Peyer's patch (tissue), 4 donors: ENCODE data around the gene RAP1B. TPM values are rescaled to one million over a fixed set of nuclear protein-coding genes. Genes with fewer than 3 reads are reported as not detected.
"Not testable (repeated sequence)": the region's sequence is repeated elsewhere in the genome, so short reads cannot be mapped to it uniquely, and the experiment has no call there.

Source experiments
- DNase-seq, 3 donors: peaks; one replicate each; pipeline ENCODE4 v3.0.0-alpha.2; 2017 to 2019
- H3K27ac ChIP-seq, 4 donors: fragments of 200-600 bp; sonication (generic); one replicate each; pipeline ENCODE4 v1.5.1; 2016 to 2019
- H3K27me3 ChIP-seq, 2 donors: fragments of 200-600 bp; sonication (generic); one replicate each; pipeline ENCODE4 v1.5.1; 2019
- H3K36me3 ChIP-seq, 3 donors: fragments of 200-600 bp; sonication (generic); one replicate each; pipeline ENCODE4 v1.5.1; 2016 to 2019
- H3K4me1 ChIP-seq, 4 donors: fragments of 200-600 bp; sonication (generic); one replicate each; pipeline ENCODE4 v1.5.1; 2016 to 2019
- H3K4me3 ChIP-seq, 4 donors: fragments of 200-600 bp; sonication (generic); 1 replicate in 3 of 4; 2 replicates in 1 of 4; pipeline ENCODE4 v1.5.1; 2016 to 2019; ENCODE audit warnings: mild to moderate bottlenecking in 1 of 4
- H3K9me3 ChIP-seq, 4 donors: fragments of 200-600 bp; sonication (generic); one replicate each; pipeline ENCODE4 v1.5.1; 2016 to 2019; ENCODE audit warnings: mild to moderate bottlenecking in 1 of 4
- POLR2A ChIP-seq, 2 donors: fragments of 450-650 bp; IDR thresholded peaks; one replicate each; pipeline ENCODE4 v1.5.1; 2017; ENCODE audit warnings: antibody characterized with exemption in 2 of 2, mild to moderate bottlenecking in 2 of 2, moderate library complexity in 2 of 2
- total RNA-seq, 4 donors: library from RNA; depleted of rRNA; stranded (reverse); fragments of >200 nt; gene quantifications; one replicate each; pipeline ENCODE4 v1.1.0, GENCODE V29; 2016
- TF ChIP-seq, protein P1 (sequence below), 6 experiments: fragments of 450-650 bp in 4 of 6; fragments of 200-600 bp in 2 of 6; sonication (generic) in 1 of 6; IDR thresholded peaks; one replicate each; pipeline ENCODE4 v1.5.1; 2017 to 2019; ENCODE audit warnings: antibody characterized with exemption in 6 of 6, mild to moderate bottlenecking in 3 of 6, moderate library complexity in 1 of 6

RAP1B gene
- total RNA-seq, 4 donors from 2014 or later = 123 to 210 (median 140) TPM

DNA sequence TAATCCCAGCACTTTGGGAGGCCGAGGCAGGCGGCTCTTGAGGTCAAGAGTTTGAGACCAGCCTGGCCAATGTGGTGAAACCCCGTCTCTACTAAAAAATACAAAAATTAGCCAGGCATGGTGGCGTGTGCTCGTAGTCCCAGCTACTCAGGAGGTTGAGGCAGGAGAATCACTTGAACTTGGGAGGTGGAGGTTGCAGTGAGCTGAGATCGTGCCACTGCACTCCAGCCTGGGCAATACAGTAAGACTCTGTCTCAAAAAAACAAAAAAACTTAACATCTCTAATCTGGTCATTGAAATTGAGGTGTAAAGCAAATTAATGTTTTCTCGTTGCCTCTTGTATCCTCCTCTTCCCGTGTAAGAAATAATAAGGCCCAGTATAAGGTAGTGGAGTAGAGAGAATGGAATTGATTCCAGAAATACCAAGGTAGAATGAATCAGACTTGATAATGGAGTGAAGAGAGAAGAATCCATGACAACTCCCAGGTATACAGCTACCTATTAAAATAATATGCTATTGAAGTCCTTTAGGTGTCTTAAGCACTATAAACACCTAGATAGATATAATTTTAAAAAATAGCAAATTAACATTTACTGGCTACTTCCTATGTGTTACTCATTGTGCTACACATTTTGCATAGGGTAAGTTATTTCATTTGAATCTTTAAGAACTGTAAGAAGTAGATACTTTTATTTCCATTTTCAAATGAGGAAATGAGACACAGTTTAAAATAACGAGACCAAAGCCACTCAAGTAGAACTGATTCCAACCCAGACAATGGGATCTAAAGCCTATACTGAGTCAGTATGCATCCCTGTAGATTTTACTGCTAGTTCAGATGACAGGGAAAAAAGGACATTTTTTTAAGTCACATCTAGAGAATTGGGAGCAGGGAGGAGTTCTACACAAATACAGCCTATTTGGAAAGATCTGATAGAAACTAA is 23.2 kb downstream of the RAP1B start:
- DNase-seq = no peak
- no peaks in the 10 kb centered on the region for H3K36me3 ChIP-seq
- no peak overlapping the region for H3K27ac ChIP-seq
- peaks cover 0 to 27% (median 6%) of the 10 kb centered on the region in 4 donors for H3K4me1 ChIP-seq
- no peaks in the 10 kb centered on the region for H3K9me3 ChIP-seq
- no peaks in the 10 kb centered on the region for H3K27me3 ChIP-seq
- no peak for TF ChIP-seq POLR2A (IDR thresholded peaks at IDR 0.05)
- TF ChIP-seq, protein P1, sequence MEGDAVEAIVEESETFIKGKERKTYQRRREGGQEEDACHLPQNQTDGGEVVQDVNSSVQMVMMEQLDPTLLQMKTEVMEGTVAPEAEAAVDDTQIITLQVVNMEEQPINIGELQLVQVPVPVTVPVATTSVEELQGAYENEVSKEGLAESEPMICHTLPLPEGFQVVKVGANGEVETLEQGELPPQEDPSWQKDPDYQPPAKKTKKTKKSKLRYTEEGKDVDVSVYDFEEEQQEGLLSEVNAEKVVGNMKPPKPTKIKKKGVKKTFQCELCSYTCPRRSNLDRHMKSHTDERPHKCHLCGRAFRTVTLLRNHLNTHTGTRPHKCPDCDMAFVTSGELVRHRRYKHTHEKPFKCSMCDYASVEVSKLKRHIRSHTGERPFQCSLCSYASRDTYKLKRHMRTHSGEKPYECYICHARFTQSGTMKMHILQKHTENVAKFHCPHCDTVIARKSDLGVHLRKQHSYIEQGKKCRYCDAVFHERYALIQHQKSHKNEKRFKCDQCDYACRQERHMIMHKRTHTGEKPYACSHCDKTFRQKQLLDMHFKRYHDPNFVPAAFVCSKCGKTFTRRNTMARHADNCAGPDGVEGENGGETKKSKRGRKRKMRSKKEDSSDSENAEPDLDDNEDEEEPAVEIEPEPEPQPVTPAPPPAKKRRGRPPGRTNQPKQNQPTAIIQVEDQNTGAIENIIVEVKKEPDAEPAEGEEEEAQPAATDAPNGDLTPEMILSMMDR (IDR thresholded peaks at IDR 0.05) = no peak
- H3K4me3 ChIP-seq = no peak overlapping the region

DNA sequence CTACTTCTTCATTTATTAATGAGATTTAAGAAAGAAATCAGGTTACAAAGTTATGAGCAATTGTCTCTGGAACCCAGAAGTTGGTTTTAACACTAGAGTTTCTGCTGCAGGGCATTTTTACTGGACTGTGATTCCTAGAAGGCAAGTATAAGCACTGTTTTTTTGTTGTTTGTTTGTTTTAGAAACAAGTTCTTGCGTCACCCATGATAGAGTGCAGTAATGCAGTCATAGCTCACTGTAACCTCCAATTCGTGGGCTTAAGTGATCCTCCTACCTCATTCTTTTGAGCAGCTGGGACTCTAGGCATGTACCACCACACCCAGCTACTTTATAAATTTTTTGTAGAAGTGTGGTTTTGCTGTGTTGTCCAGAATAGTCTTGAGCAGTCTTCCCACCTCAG is 25.6 kb downstream of the RAP1B start:
- DNase-seq = no peak

DNA sequence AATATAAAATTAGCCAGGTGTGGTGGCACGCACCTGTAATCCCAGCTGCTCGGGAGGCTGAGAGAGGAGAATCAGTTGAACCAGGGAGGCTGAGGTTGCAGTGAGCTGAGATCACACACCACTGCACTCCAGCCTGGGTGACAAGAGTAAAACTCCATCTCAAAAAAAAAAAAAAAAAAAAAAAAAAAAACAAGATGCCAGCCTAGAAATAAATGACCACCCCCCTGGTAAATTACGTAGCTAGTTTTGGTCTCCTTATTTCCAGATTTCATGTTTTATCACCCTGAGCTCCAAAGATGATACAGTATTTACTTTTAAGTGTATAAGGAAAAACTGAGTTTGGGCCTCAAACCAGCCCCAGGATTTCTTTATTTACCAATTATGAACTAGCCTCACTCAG is 26.7 kb downstream of the RAP1B start:
- H3K4me1 ChIP-seq = peaks cover 0 to 29% (median 10%) of the 10 kb centered on the region in 4 donors
- not testable (repeated sequence) for DNase-seq, H3K27me3 ChIP-seq, H3K4me3 ChIP-seq, H3K27ac ChIP-seq, H3K9me3 ChIP-seq, H3K36me3 ChIP-seq

More for the DNA sequence above, 25.6 kb downstream of the RAP1B start:
- TF ChIP-seq, protein P1 (IDR thresholded peaks at IDR 0.05) = no peak
- no peak for TF ChIP-seq POLR2A (IDR thresholded peaks at IDR 0.05)
- H3K4me1 ChIP-seq = peaks cover 0 to 29% (median 10%) of the 10 kb centered on the region in 4 donors
- no peaks in the 10 kb centered on the region for H3K9me3 ChIP-seq
- no peaks in the 10 kb centered on the region for H3K36me3 ChIP-seq
- no peak overlapping the region for H3K4me3 ChIP-seq
- no peaks in the 10 kb centered on the region for H3K27me3 ChIP-seq
- no peak overlapping the region for H3K27ac ChIP-seq

DNA sequence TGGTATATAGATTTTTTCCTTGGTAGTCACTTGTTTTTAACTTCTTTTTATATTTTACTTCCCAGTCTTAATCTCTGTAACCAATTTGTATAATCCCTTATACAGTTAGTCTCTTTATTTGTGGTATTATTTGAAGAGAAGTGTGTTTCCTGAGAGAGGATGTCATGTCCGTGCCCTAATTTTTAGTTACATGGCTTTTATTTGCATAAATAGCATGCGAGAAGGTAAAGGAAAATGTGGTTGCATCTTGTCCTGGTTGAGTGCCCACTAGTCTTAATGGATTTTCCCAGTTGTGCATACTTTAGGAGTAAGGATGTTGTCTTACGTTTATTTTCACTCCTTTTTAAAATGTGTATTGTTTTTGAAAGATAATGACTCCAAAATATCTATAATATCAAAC is 27.5 kb downstream of the RAP1B start:
- Histone ChIP-seq H3K9me3 (no peaks in the 10 kb centered on the region), H3K27me3 (no peaks in the 10 kb centered on the region), H3K4me1 (peaks cover 0 to 29% (median 10%) of the 10 kb centered on the region in 4 donors), H3K4me3 (no peak overlapping the region), H3K36me3 (no peaks in the 10 kb centered on the region), H3K27ac (no peak overlapping the region)
- no peak for DNase-seq
- no peak for TF ChIP-seq POLR2A (IDR thresholded peaks at IDR 0.05)
- TF ChIP-seq, protein P1 (IDR thresholded peaks at IDR 0.05) = no peak

DNA sequence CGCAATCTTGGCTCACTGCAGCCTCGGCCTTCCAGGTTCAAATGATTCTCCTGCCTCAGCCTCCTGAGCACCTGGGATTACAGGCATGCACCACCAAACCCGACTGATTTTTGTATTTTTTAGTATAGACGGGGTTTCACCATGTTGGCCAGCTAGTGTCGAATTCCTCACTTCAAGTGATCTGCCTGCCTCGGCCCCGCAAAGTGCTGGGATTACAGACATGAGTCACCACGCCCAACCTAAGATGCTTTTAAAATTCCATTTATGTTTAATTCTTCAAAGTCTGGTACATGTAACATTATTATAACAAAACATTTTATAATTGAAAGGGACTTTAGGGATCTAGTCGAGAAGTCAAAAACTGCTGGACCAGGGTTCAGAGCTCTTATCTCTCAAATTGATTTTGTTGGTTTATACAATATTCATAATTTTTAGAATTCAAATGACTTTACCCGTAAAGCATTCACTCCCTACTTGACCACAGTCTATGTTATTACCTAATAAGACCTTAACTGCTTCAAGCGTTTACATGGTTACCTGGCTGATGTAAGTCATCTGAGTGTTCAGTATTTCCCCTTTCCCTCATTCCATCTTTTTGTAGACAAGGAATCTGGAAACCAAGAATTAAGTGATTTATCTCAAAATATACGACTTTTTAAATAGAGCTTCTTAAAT is 28.2 kb downstream of the RAP1B start:
- Histone ChIP-seq H3K36me3 (no peaks in the 10 kb centered on the region), H3K27ac (peak overlapping the region in 1 of 4 donors; percentile 44), H3K9me3 (no peaks in the 10 kb centered on the region), H3K4me3 (no peak overlapping the region), H3K4me1 (peaks cover 0 to 22% (median 8%) of the 10 kb centered on the region in 4 donors), H3K27me3 (no peaks in the 10 kb centered on the region)
- DNase-seq = no peak
- TF ChIP-seq, protein P1 (IDR thresholded peaks at IDR 0.05) = no peak
- TF ChIP-seq POLR2A (IDR thresholded peaks at IDR 0.05) = no peak

DNA sequence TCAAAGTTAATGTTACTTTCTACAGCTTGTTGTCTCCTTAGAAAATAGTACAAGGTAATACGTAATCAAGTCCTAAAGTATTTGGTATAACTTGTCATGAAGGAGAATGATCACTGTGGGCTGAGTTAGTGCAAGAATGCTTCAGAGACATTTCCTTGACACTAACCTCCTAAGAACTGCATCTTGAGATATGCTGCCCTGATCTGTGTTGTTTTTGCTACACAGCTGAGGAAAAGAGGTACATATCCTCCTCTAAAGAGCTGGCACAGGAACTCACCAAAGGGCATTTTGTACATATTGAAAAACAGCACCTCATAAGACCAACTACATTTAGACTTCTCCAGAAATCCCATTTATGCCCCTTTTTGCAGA is 28.7 kb downstream of the RAP1B start:
- no peaks in the 10 kb centered on the region for H3K36me3 ChIP-seq
- no peaks in the 10 kb centered on the region for H3K27me3 ChIP-seq
- DNase-seq = no peak
- H3K4me3 ChIP-seq = no peak overlapping the region
- no peaks in the 10 kb centered on the region for H3K9me3 ChIP-seq
- no peak for TF ChIP-seq POLR2A (IDR thresholded peaks at IDR 0.05)
- TF ChIP-seq, protein P1 (IDR thresholded peaks at IDR 0.05) = no peak
- H3K4me1 ChIP-seq = peaks cover 0 to 19% (median 8%) of the 10 kb centered on the region in 4 donors
- no peak overlapping the region for H3K27ac ChIP-seq
